PFSK-1 (cell line): ENCODE results near the gene NKAIN4.

ENCODE experiments used
- FOXP2 ChIP-seq: optimal IDR thresholded peaks from 2 replicates; pipeline ENCODE3; 2011; ENCODE audit warnings: borderline replicate concordance, control low read depth, inconsistent platforms; ENCODE audit not compliant: insufficient read depth; ENCODE audit errors: extremely low read length, extremely low read depth
- POLR2AphosphoS5 ChIP-seq: IDR thresholded peaks from 2 replicates; pipeline ENCODE4 v1.6.1; 2012; ENCODE audit warnings: low read depth, mild to moderate bottlenecking, control low read depth, low read length, moderate library complexity
- SIN3A ChIP-seq: IDR thresholded peaks from 2 replicates; pipeline ENCODE4 v1.6.1; 2012; ENCODE audit warnings: mild to moderate bottlenecking, low read length, moderate library complexity, borderline replicate concordance; ENCODE audit not compliant: insufficient read depth
- TAF1 ChIP-seq: IDR thresholded peaks from 2 replicates; pipeline ENCODE4 v1.6.1; 2012; ENCODE audit warnings: low read length, control low read depth, borderline replicate concordance; ENCODE audit not compliant: insufficient read depth
- TF ChIP-seq, protein P1 (sequence below), 2 experiments: IDR thresholded peaks; 2 replicates each; pipeline versions ENCODE4 v1.6.1 to v1.8.0; 2011 to 2012; ENCODE audit warnings: low read depth in 2 of 2, low read length in 2 of 2, control low read depth in 1 of 2, inconsistent platforms in 1 of 2, mild to moderate bottlenecking in 1 of 2, moderate library complexity in 1 of 2; ENCODE audit not compliant: insufficient read depth in 1 of 2

NKAIN4 gene

GRCh38 chr20:63269724-63270123 lies 15.5 kb upstream of the NKAIN4 start:
- TF ChIP-seq FOXP2 (no peak), SIN3A (no peak), POLR2AphosphoS5 (no peak), TAF1 (no peak)
- TF ChIP-seq, protein P1, sequence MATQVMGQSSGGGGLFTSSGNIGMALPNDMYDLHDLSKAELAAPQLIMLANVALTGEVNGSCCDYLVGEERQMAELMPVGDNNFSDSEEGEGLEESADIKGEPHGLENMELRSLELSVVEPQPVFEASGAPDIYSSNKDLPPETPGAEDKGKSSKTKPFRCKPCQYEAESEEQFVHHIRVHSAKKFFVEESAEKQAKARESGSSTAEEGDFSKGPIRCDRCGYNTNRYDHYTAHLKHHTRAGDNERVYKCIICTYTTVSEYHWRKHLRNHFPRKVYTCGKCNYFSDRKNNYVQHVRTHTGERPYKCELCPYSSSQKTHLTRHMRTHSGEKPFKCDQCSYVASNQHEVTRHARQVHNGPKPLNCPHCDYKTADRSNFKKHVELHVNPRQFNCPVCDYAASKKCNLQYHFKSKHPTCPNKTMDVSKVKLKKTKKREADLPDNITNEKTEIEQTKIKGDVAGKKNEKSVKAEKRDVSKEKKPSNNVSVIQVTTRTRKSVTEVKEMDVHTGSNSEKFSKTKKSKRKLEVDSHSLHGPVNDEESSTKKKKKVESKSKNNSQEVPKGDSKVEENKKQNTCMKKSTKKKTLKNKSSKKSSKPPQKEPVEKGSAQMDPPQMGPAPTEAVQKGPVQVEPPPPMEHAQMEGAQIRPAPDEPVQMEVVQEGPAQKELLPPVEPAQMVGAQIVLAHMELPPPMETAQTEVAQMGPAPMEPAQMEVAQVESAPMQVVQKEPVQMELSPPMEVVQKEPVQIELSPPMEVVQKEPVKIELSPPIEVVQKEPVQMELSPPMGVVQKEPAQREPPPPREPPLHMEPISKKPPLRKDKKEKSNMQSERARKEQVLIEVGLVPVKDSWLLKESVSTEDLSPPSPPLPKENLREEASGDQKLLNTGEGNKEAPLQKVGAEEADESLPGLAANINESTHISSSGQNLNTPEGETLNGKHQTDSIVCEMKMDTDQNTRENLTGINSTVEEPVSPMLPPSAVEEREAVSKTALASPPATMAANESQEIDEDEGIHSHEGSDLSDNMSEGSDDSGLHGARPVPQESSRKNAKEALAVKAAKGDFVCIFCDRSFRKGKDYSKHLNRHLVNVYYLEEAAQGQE (IDR thresholded peaks at IDR 0.05; ENCODE audit: insufficient read depth in 1 of 2, low read depth in 2 of 2, low read length in 2 of 2), result no peak

DNA sequence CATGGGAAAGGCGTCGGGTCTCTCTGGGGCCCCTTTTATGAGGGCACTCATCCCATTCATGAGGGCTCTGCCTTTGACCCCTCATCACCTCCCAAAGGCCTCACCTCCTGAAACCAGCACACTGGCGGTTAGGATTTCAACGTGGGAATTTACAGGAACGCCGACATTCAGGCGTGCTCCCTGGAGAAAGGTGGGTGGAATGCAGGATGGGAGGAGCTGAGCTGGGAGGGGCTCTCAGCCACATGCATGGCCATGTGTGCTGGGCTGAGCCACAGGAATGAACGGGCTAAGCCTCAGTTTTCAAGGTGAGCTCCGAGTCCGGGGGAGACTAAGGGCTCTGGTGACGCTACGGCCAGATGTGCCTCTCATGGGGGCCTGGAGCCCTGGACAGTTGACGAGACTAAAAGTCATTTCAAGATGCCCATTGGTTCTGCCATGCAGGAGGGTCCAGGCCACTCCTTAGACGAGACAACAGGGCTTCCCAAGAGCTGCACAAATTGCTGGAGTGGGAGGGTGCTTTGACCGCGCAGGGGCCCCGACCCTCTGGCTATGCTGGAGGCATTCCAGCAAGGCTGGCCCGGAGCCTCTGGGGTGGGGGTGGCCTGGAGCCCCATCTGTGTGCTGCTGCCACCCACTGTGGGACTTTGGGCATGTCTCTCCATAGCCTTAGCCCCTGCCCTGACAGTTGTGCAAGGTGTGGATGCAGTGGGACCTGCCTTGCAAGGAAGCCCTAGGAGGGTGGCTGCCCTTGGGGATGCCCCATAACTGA lies 14.6 kb upstream of the NKAIN4 start:
- TF ChIP-seq FOXP2, result no peak
- TF ChIP-seq, protein P1 (IDR thresholded peaks at IDR 0.05; ENCODE audit: insufficient read depth in 1 of 2, low read depth in 2 of 2, low read length in 2 of 2), result no peak
- TF ChIP-seq SIN3A, result no peak
- TF ChIP-seq POLR2AphosphoS5, result no peak
- TF ChIP-seq TAF1, result no peak

DNA sequence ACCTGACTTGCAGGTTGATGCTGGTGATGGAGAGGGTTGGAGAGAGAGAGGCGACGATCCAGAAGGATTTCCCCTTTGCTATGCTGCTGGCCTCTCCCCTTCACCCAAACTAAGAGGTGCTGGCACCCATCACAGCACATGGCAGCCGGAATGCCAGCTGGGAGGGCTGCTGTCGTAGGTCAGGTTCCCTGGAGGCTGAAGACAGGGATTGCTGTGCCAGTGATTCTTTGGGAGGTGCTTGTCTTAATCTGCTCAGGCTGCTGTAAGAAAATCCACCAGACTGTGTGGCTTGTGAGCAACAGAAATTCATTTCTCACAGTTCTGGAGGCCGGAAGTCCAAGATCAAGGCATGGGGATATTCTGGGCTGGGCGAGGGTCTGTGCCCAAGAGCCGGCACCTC lies 14.0 kb upstream of the NKAIN4 start:
- TF ChIP-seq FOXP2 (no peak), POLR2AphosphoS5 (no peak), TAF1 (no peak), SIN3A (no peak)
- TF ChIP-seq, protein P1 (IDR thresholded peaks at IDR 0.05; ENCODE audit: insufficient read depth in 1 of 2, low read depth in 2 of 2, low read length in 2 of 2), result no peak

DNA sequence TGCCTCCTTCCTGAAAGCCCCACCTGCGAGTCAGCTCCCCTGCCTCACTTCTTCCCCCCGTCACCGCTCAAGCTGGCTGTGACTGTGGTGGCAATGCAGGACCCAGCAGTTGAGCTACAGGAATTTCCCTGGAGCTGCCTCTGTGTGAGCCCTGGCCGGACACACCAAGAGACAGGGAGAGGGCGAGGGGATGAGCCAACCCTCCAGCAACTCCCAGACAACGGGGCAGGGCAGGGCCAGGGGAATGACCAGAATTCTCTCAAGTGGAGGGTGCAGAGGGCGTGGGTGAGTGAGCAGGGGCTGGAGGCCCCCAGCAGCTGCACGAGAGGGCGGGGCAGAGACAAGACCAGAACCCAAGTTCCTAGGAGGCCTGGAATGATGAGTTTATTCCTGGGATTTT lies 13.4 kb upstream of the NKAIN4 start:
- TF ChIP-seq POLR2AphosphoS5, result no peak
- no peak for TF ChIP-seq SIN3A
- TF ChIP-seq TAF1, result no peak
- TF ChIP-seq, protein P1 (IDR thresholded peaks at IDR 0.05; ENCODE audit: insufficient read depth in 1 of 2, low read depth in 2 of 2, low read length in 2 of 2), result no peak
- TF ChIP-seq FOXP2, result no peak
